ENCODE results near the gene ANXA4.

The ANXA4 gene

DNA sequence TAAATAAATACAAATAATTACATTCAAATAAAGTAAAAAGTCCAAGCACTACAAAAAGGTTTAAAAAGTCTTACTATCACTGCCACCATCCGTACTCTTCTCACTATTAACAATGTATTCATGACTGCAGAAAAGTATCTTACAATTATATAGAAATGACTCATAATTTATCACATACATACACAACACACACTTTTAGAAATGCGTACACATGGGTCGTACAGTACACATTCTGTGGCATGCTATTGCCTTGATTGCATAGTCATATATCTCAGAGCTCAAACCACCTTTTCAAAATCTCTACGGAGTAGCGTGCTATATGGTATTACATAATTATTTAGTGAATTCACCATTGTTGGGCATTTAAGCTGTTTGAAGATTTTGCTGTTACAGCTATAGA lies 41.6 kb upstream of the ANXA4 start:
- H3K4me3 ChIP-seq (ENCODE audit: control insufficient read depth, low read depth, low read length) = no peak overlapping the region
- TF ChIP-seq CTCF (conservative IDR thresholded peaks at IDR 0.05; ENCODE audit: control insufficient read depth, insufficient read depth, low read depth, low read length) = no peak
- DNase-seq (ENCODE audit: low read depth) = no peak

GRCh38 chr2:69701100-69701945 lies 40.6 kb upstream of the ANXA4 start:
- TF ChIP-seq CTCF (conservative IDR thresholded peaks at IDR 0.05; ENCODE audit: control insufficient read depth, insufficient read depth, low read depth, low read length) = no peak
- H3K4me3 ChIP-seq (ENCODE audit: control insufficient read depth, low read depth, low read length) = no peak overlapping the region
- no peak for DNase-seq (ENCODE audit: low read depth)

DNA sequence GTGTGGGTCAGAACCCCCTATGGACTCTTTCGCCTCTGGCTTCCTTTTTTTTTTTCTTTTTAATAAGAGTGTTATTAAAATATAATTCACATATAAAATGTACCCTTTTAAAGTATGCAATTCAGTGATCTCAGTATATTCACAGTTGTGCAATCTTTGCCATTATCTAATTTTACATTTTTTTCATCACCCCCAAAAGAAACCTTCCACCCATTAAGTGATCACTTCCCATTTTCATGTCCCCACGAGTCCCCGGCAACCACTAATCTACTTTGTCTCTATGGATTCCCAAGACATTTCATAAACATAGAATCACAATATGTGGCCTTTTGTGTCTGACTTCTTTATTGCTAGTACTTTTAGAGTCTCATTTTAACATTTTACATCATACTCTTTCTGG lies 38.7 kb upstream of the ANXA4 start:
- DNase-seq (ENCODE audit: low read depth) = no peak
- TF ChIP-seq CTCF (conservative IDR thresholded peaks at IDR 0.05; ENCODE audit: control insufficient read depth, insufficient read depth, low read depth, low read length) = no peak

DNA sequence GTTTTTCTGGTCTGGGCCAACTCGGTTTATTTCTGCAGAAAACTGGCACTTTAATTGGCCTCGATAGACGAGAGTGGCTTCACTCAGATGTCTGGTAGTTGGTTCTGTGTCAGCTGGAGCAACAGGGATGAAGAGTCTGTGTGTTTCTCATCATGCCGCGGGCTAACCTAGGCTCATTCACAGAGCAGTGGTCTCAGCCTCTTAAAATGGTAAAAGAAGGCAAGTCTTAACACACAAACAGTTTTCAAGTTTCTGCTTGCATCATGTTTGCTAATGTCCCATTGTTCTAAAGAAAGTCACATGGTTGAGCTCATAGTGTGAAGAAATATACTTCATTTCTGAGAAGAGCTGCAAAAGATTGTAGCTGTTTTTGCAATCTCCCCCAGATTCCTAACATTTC lies 37.5 kb upstream of the ANXA4 start:
- TF ChIP-seq CTCF (conservative IDR thresholded peaks at IDR 0.05; ENCODE audit: control insufficient read depth, insufficient read depth, low read depth, low read length) = no peak
- no peak overlapping the region for H3K4me3 ChIP-seq (ENCODE audit: control insufficient read depth, low read depth, low read length)

More for the DNA sequence above, 38.7 kb upstream of the ANXA4 start:
- no peak overlapping the region for H3K4me3 ChIP-seq (ENCODE audit: control insufficient read depth, low read depth, low read length)

GRCh38 chr2:69709290-69709689 lies 32.6 kb upstream of the ANXA4 start:
- no peak for TF ChIP-seq CTCF (conservative IDR thresholded peaks at IDR 0.05; ENCODE audit: control insufficient read depth, insufficient read depth, low read depth, low read length)
- no peak for DNase-seq (ENCODE audit: low read depth)
- no peak overlapping the region for H3K4me3 ChIP-seq (ENCODE audit: control insufficient read depth, low read depth, low read length)

More for the DNA sequence above, 37.5 kb upstream of the ANXA4 start:
- DNase-seq (ENCODE audit: low read depth) = no peak

- H3K4me3 ChIP-seq (ENCODE audit: control insufficient read depth, low read depth, low read length) = no peak overlapping the region
- TF ChIP-seq CTCF (conservative IDR thresholded peaks at IDR 0.05; ENCODE audit: control insufficient read depth, insufficient read depth, low read depth, low read length) = no peak
- DNase-seq (ENCODE audit: low read depth) = no peak
These were observed 30.0 kb upstream of the ANXA4 start for GRCh38 chr2:69711971-69712370.

All from fibroblast of mammary gland (primary cell).